ENCODE data around the gene HSD17B14. TPM values are rescaled to one million over a fixed set of nuclear protein-coding genes. Genes with fewer than 3 reads are reported as not detected.
A peak's percentile ranks its signal among the peaks of the same experiment; 100 is the strongest.
"Not testable (repeated sequence)": the region's sequence is repeated elsewhere in the genome, so short reads cannot be mapped to it uniquely, and the experiment has no call there.

HSD17B14 gene
- total and polyA plus RNA-seq, 4 donors: 6.9 to 25.5 (median 17.6) TPM

- H3K4me3 ChIP-seq (ENCODE audit: low read depth, low read length): peak overlapping the region; percentile 91
- H3K4me1 ChIP-seq (ENCODE audit: control insufficient read depth, insufficient read depth, low read length): peaks cover 46% of the 10 kb centered on the region
- H3K9me3 ChIP-seq (ENCODE audit: control insufficient read depth, insufficient read depth, low read length); H3K27me3 ChIP-seq (ENCODE audit: control insufficient read depth, insufficient read depth, low read length); DNase-seq (ENCODE audit: low read depth in 4 of 6, low spot score in 6 of 6): not testable (repeated sequence)
- H3K27ac ChIP-seq (ENCODE audit: low read depth, low read length): peak overlapping the region; percentile 29
- 97% methylated on average over 12 of the region's 30 CpGs for WGBS (ENCODE audit: insufficient coverage)
- H3K36me3 ChIP-seq (ENCODE audit: control insufficient read depth, insufficient read depth, low read length): peaks cover 41% of the 10 kb centered on the region
Measured at GRCh38 chr19:48876043-48876981, 40.0 kb upstream of the HSD17B14 start.

- peak overlapping the region; percentile 91 for H3K4me3 ChIP-seq (ENCODE audit: low read depth, low read length)
- H3K36me3 ChIP-seq (ENCODE audit: control insufficient read depth, insufficient read depth, low read length): peaks cover 41% of the 10 kb centered on the region
- peaks cover 46% of the 10 kb centered on the region for H3K4me1 ChIP-seq (ENCODE audit: control insufficient read depth, insufficient read depth, low read length)
- no peaks in the 10 kb centered on the region for H3K9me3 ChIP-seq (ENCODE audit: control insufficient read depth, insufficient read depth, low read length)
- 65% methylated on average over 5 of the region's 17 CpGs for WGBS (ENCODE audit: insufficient coverage)
- DNase-seq (ENCODE audit: low read depth in 4 of 6, low spot score in 6 of 6): no peak
- no peaks in the 10 kb centered on the region for H3K27me3 ChIP-seq (ENCODE audit: control insufficient read depth, insufficient read depth, low read length)
- peak overlapping the region; percentile 29 for H3K27ac ChIP-seq (ENCODE audit: low read depth, low read length)
Measured at GRCh38 chr19:48874303-48875135, 38.2 kb upstream of the HSD17B14 start.

GRCh38 chr19:48873476-48874302 lies 37.4 kb upstream of the HSD17B14 start:
- H3K27me3 ChIP-seq (ENCODE audit: control insufficient read depth, insufficient read depth, low read length): no peaks in the 10 kb centered on the region
- peak overlapping the region; percentile 91 for H3K4me3 ChIP-seq (ENCODE audit: low read depth, low read length)
- WGBS (ENCODE audit: insufficient coverage): 90% methylated on average over 10 of the region's 14 CpGs
- H3K36me3 ChIP-seq (ENCODE audit: control insufficient read depth, insufficient read depth, low read length): peaks cover 36% of the 10 kb centered on the region
- peak overlapping the region; percentile 96 for H3K27ac ChIP-seq (ENCODE audit: low read depth, low read length)
- H3K9me3 ChIP-seq (ENCODE audit: control insufficient read depth, insufficient read depth, low read length): no peaks in the 10 kb centered on the region
- H3K4me1 ChIP-seq (ENCODE audit: control insufficient read depth, insufficient read depth, low read length): peaks cover 52% of the 10 kb centered on the region
- DNase-seq (ENCODE audit: low read depth in 4 of 6, low spot score in 6 of 6): peak in 1 of 6 donors; percentile 28

GRCh38 chr19:48872884-48873475 lies 36.7 kb upstream of the HSD17B14 start:
- DNase-seq (ENCODE audit: low read depth in 4 of 6, low spot score in 6 of 6): peak in 3 of 6 donors; percentile 39 to 87 (median 78)
- Histone ChIP-seq H3K36me3 (ENCODE audit: control insufficient read depth, insufficient read depth, low read length) (peaks cover 36% of the 10 kb centered on the region), H3K27ac (ENCODE audit: low read depth, low read length) (peak overlapping the region; percentile 96), H3K4me3 (ENCODE audit: low read depth, low read length) (peak overlapping the region; percentile 91), H3K27me3 (ENCODE audit: control insufficient read depth, insufficient read depth, low read length) (no peaks in the 10 kb centered on the region), H3K4me1 (ENCODE audit: control insufficient read depth, insufficient read depth, low read length) (peaks cover 57% of the 10 kb centered on the region), H3K9me3 (ENCODE audit: control insufficient read depth, insufficient read depth, low read length) (no peaks in the 10 kb centered on the region)
- WGBS (ENCODE audit: insufficient coverage): 0% methylated on average over 10 of the region's 14 CpGs

GRCh38 chr19:48872182-48872883 lies 36.0 kb upstream of the HSD17B14 start, which contains the start of gene PPP1R15A:
Gene PPP1R15A, plus strand, starts transcription at chr19:48872421. Its CDS starts 813 bp downstream, at chr19:48873234.
- 0% methylated on average over 53 of the region's 53 CpGs for WGBS (ENCODE audit: insufficient coverage)
- Histone ChIP-seq H3K27ac (ENCODE audit: low read depth, low read length) (peak within 1 kb of the TSS; percentile 96), H3K9me3 (ENCODE audit: control insufficient read depth, insufficient read depth, low read length) (no peaks in the 10 kb centered on the region), H3K4me3 (ENCODE audit: low read depth, low read length) (peak within 1 kb of the TSS; percentile 91), H3K36me3 (ENCODE audit: control insufficient read depth, insufficient read depth, low read length) (peaks cover 34% of the 10 kb centered on the region), H3K27me3 (ENCODE audit: control insufficient read depth, insufficient read depth, low read length) (no peaks in the 10 kb centered on the region), H3K4me1 (ENCODE audit: control insufficient read depth, insufficient read depth, low read length) (peaks cover 64% of the 10 kb centered on the region)
- DNase-seq (ENCODE audit: low read depth in 4 of 6, low spot score in 6 of 6): peak; percentile 89 to 99 (median 94)

GRCh38 chr19:48871471-48872181 lies 35.3 kb upstream of the HSD17B14 start:
- not testable (repeated sequence) for H3K9me3 ChIP-seq (ENCODE audit: control insufficient read depth, insufficient read depth, low read length); DNase-seq (ENCODE audit: low read depth in 4 of 6, low spot score in 6 of 6); H3K27me3 ChIP-seq (ENCODE audit: control insufficient read depth, insufficient read depth, low read length)
- Histone ChIP-seq H3K36me3 (ENCODE audit: control insufficient read depth, insufficient read depth, low read length) (peaks cover 33% of the 10 kb centered on the region), H3K4me3 (ENCODE audit: low read depth, low read length) (peak overlapping the region; percentile 91), H3K27ac (ENCODE audit: low read depth, low read length) (peak overlapping the region; percentile 96), H3K4me1 (ENCODE audit: control insufficient read depth, insufficient read depth, low read length) (peaks cover 66% of the 10 kb centered on the region)
- 95% methylated on average over 8 of the region's 31 CpGs for WGBS (ENCODE audit: insufficient coverage)

- 96% methylated on average over 4 of the region's 9 CpGs for WGBS (ENCODE audit: insufficient coverage)
- H3K4me1 ChIP-seq (ENCODE audit: control insufficient read depth, insufficient read depth, low read length): peaks cover 57% of the 10 kb centered on the region
Measured at GRCh38 chr19:48870048-48870447, 33.8 kb upstream of the HSD17B14 start.

More at GRCh38 chr19:48870048-48870447, 33.8 kb upstream of the HSD17B14 start:
- Histone ChIP-seq H3K9me3 (ENCODE audit: control insufficient read depth, insufficient read depth, low read length) (no peaks in the 10 kb centered on the region), H3K27ac (ENCODE audit: low read depth, low read length) (no peak overlapping the region), H3K4me3 (ENCODE audit: low read depth, low read length) (no peak overlapping the region), H3K36me3 (ENCODE audit: control insufficient read depth, insufficient read depth, low read length) (peaks cover 17% of the 10 kb centered on the region), H3K27me3 (ENCODE audit: control insufficient read depth, insufficient read depth, low read length) (no peaks in the 10 kb centered on the region)
- no peak for DNase-seq (ENCODE audit: low read depth in 4 of 6, low spot score in 6 of 6)

All from spinal cord (tissue), 10 donors.